HCT116 (cell line): ENCODE measurements around the gene RUNX2. TPM values are rescaled to one million over a fixed set of nuclear protein-coding genes. Genes with fewer than 3 reads are reported as not detected.

Experiments used
- ATAC-seq: fragments of 200-7000 bp; cut with Tn5 transposase; 2 replicates; pipeline ENCODE4 v1.9.1; 2020; ENCODE audit warnings: mild to moderate bottlenecking, moderate library complexity
- BruUV-seq: library from RNA; stranded (reverse); fragments of 400-500 nt; replicated peaks from 2 replicates; lab custom pipeline; 2021; lab: Mats Ljungman, UMichigan
- CTCF ChIA-PET: fragments of 300-600 bp; sonication (Branson Sonifier 250); formaldehyde crosslinking; loops from one replicate; lab custom pipeline; 2021; ENCODE audit warnings: antibody characterized with exemption; lab: Charles Lee
- POLR2A ChIA-PET: fragments of 300-600, 350-600 bp; sonication (Branson Sonifier 250); formaldehyde crosslinking; loops from one replicate; lab custom pipeline; 2021; ENCODE audit warnings: antibody characterized with exemption; lab: Charles Lee
- RAD21 ChIA-PET, 2 experiments: fragments of 300-600 bp; sonication (Branson Sonifier 250); formaldehyde crosslinking; loops; one replicate each; lab custom pipeline; 2023; ENCODE audit warnings: low total read pairs in 2 of 2; ENCODE audit not compliant: uncharacterized antibody in 2 of 2, unreplicated experiment in 2 of 2, low non-redundant PET in 1 of 2; lab: Charles Lee
- DNase-seq: peaks from one replicate; pipeline ENCODE4 v3.0.0-alpha.2; 2010; ENCODE audit warnings: low read depth, low spot score
- H2AFZ ChIP-seq: fragments of 200-600 bp; shearing (Covaris generic), sonication (generic); 2 replicates; pipeline ENCODE4 v1.6.1; 2017; ENCODE audit warnings: low read depth, mixed run types, mixed read lengths, antibody characterized with exemption, low read length; ENCODE audit not compliant: poor library complexity, severe bottlenecking
- H3K27ac ChIP-seq: 2 replicates; pipeline ENCODE4 v1.5.1; 2012; ENCODE audit warnings: low read depth, low read length
- H3K27me3 ChIP-seq: fragments of 200-600 bp; sonication (generic); 2 replicates; pipeline ENCODE4 v1.6.1; 2016; ENCODE audit warnings: mixed run types, low read length, mixed read lengths; ENCODE audit not compliant: insufficient read depth
- H3K36me3 ChIP-seq, 2 experiments: fragments of 200-500 bp in 1 of 2; fragments of 200-600 bp in 1 of 2; sonication (Bioruptor generic) in 1 of 2; sonication (generic) in 1 of 2; 2 replicates each; pipeline versions ENCODE4 v1.5.1 to v1.6.1; 2014 to 2016; ENCODE audit warnings: low read length in 2 of 2, inconsistent platforms in 1 of 2, mixed read lengths in 1 of 2, mixed run types in 1 of 2; ENCODE audit not compliant: insufficient read depth in 2 of 2, control insufficient read depth in 1 of 2
- H3K4me1 ChIP-seq, 2 experiments: fragments of 200-600 bp in 1 of 2; sonication (generic) in 1 of 2; 2 replicates each; pipeline versions ENCODE4 v1.5.1 to v1.6.1; 2012 to 2017; ENCODE audit warnings: low read length in 2 of 2, inconsistent platforms in 1 of 2, mild to moderate bottlenecking in 1 of 2, mixed read lengths in 1 of 2, mixed run types in 1 of 2, moderate library complexity in 1 of 2; ENCODE audit not compliant: insufficient read depth in 2 of 2, control insufficient read depth in 1 of 2
- H3K4me2 ChIP-seq: fragments of 200-600 bp; sonication (generic); 2 replicates; pipeline ENCODE4 v1.6.1; 2017; ENCODE audit warnings: mixed run types, low read length, mixed read lengths
- H3K4me3 ChIP-seq, 2 experiments: fragments of 200-600 bp in 1 of 2; sonication (generic) in 1 of 2; replicated peaks in 1 of 2; 2 replicates each; pipeline ENCODE4 v1.5.1; 2011 to 2016; ENCODE audit warnings: low read length in 2 of 2, control low read depth in 1 of 2, low read depth in 1 of 2, mild to moderate bottlenecking in 1 of 2, mixed read lengths in 1 of 2, mixed run types in 1 of 2
- H3K79me2 ChIP-seq: fragments of 200-600 bp; sonication (generic); 2 replicates; pipeline ENCODE4 v1.6.1; 2017; ENCODE audit warnings: mild to moderate bottlenecking, mixed run types, low read length, moderate library complexity, mixed read lengths; ENCODE audit not compliant: insufficient read depth
- H3K9ac ChIP-seq: fragments of 200-600 bp; sonication (generic); 2 replicates; pipeline ENCODE4 v1.6.1; 2016; ENCODE audit warnings: low read length, mixed read lengths
- H3K9me2 ChIP-seq: fragments of 200-600 bp; sonication (generic), shearing (Covaris generic); 2 replicates; pipeline ENCODE4 v1.6.1; 2017; ENCODE audit warnings: mixed run types, mild to moderate bottlenecking, moderate library complexity; ENCODE audit not compliant: insufficient read depth
- H3K9me3 ChIP-seq, 2 experiments: fragments of 200-500 bp in 1 of 2; fragments of 200-600 bp in 1 of 2; sonication (Bioruptor generic) in 1 of 2; sonication (generic) in 1 of 2; 2 replicates each; pipeline ENCODE4 v1.6.1; 2014 to 2017; ENCODE audit warnings: low read length in 2 of 2, mixed read lengths in 2 of 2, inconsistent platforms in 1 of 2, low read depth in 1 of 2, mild to moderate bottlenecking in 1 of 2, mixed run types in 1 of 2, moderate library complexity in 1 of 2; ENCODE audit not compliant: control insufficient read depth in 1 of 2, insufficient read depth in 1 of 2
- H4K20me1 ChIP-seq: fragments of 200-600 bp; sonication (generic), shearing (Covaris generic); 2 replicates; pipeline ENCODE4 v1.6.1; 2017; ENCODE audit warnings: mixed run types, mild to moderate bottlenecking, moderate library complexity; ENCODE audit not compliant: insufficient read depth
- CBX3 ChIP-seq: IDR thresholded peaks from 2 replicates; pipeline ENCODE4 v1.6.1; 2012; ENCODE audit warnings: low read depth
- CEBPB ChIP-seq: IDR thresholded peaks from 2 replicates; pipeline ENCODE4 v1.6.1; 2012; ENCODE audit warnings: low read depth
- CTCF ChIP-seq, 3 experiments: fragments of 200-600 bp in 1 of 3; sonication (generic) in 1 of 3; IDR thresholded peaks in 2 of 3; conservative IDR thresholded peaks in 1 of 3; 2 replicates each; pipeline ENCODE4 v1.5.1; 2012 to 2017; ENCODE audit warnings: low read depth in 2 of 3, low read length in 2 of 3, antibody characterized with exemption in 1 of 3, borderline replicate concordance in 1 of 3, control low read depth in 1 of 3, mild to moderate bottlenecking in 1 of 3, mixed read lengths in 1 of 3, mixed run types in 1 of 3, moderate library complexity in 1 of 3; ENCODE audit not compliant: insufficient read depth in 1 of 3
- EGR1 ChIP-seq: IDR thresholded peaks from 2 replicates; pipeline ENCODE4 v1.6.1; 2012; ENCODE audit warnings: low read depth
- ELF1 ChIP-seq: IDR thresholded peaks from 2 replicates; pipeline ENCODE4 v1.6.1; 2012; ENCODE audit warnings: low read depth, borderline replicate concordance
- EZH2 ChIP-seq: fragments of 200-600 bp; sonication (generic); IDR thresholded peaks from 2 replicates; pipeline ENCODE4 v1.6.1; 2017; ENCODE audit warnings: antibody characterized with exemption, mixed run types
- MAX ChIP-seq: IDR thresholded peaks from 2 replicates; pipeline ENCODE4 v1.6.1; 2012
- RAD21 ChIP-seq: IDR thresholded peaks from 2 replicates; pipeline ENCODE4 v1.6.1; 2012; ENCODE audit warnings: low read depth, mild to moderate bottlenecking
- SIN3A ChIP-seq: IDR thresholded peaks from 2 replicates; pipeline ENCODE4 v1.6.1; 2012; ENCODE audit warnings: low read depth
- TCF7L2 ChIP-seq: IDR thresholded peaks from 2 replicates; pipeline ENCODE4 v1.7.0; 2011; ENCODE audit warnings: borderline replicate concordance, inconsistent platforms; ENCODE audit not compliant: insufficient read depth, insufficient read length; ENCODE audit errors: extremely low read depth
- ZBTB33 ChIP-seq: IDR thresholded peaks from 2 replicates; pipeline ENCODE4 v1.6.1; 2011; ENCODE audit warnings: mild to moderate bottlenecking, low read length, moderate library complexity; ENCODE audit not compliant: insufficient replicate concordance; ENCODE audit errors: extremely low read depth
- ZNF274 ChIP-seq: fragments of 200-500 bp; sonication (Bioruptor generic); IDR thresholded peaks from 2 replicates; pipeline ENCODE4 v1.6.1; 2014; ENCODE audit warnings: mild to moderate bottlenecking, low read depth, low read length, inconsistent platforms
- intact Hi-C: fragments of 100-400 bp; cut with micrococcal nuclease; formaldehyde crosslinking; loops from 2 replicates; pipeline ENCODE4 v1.10.0; 2022
- total RNA-seq: library from RNA; stranded (reverse); gene quantifications from one replicate; pipeline ENCODE4 v1.2.1, GENCODE V29; 2021; ENCODE audit not compliant: unreplicated experiment

RUNX2 gene
- total RNA-seq, 1 experiment from 2014 or later = 1.1 TPM

GRCh38 chr6:45302832-45303231, 25.3 kb upstream of the RUNX2 start:
- no peaks in the 10 kb centered on the region for H4K20me1 ChIP-seq
- RAD21 ChIA-PET = no interaction called here

More at GRCh38 chr6:45302832-45303231, 25.3 kb upstream of the RUNX2 start:
- no peak for ATAC-seq
- no TSS peak for BruUV-seq
- Histone ChIP-seq H3K36me3 (no peaks in the 10 kb centered on the region), H3K79me2 (no peaks in the 10 kb centered on the region), H3K27me3 (no peaks in the 10 kb centered on the region), H2AFZ (no peak overlapping the region), H3K4me2 (no peak overlapping the region), H3K27ac (no peak overlapping the region), H3K9me2 (no peaks in the 10 kb centered on the region), H3K4me1 (no peaks in the 10 kb centered on the region), H3K9me3 (no peaks in the 10 kb centered on the region), H3K9ac (no peak overlapping the region), H3K4me3 (no peak overlapping the region)
- no peak for DNase-seq
- ChIA-PET POLR2A (no interaction called here), CTCF (no interaction called here)
- intact Hi-C loops = no loop called here
- no peak for TF ChIP-seq CTCF (IDR thresholded peaks at IDR 0.05 in 2 of 3, conservative IDR thresholded peaks at IDR 0.05 in 1 of 3; ENCODE audit: borderline replicate concordance in 1 of 3, insufficient read depth in 1 of 3, low read depth in 2 of 3, low read length in 2 of 3)
- TF ChIP-seq ZBTB33 = no peak
- no peak for TF ChIP-seq ELF1
- no peak for TF ChIP-seq MAX
- no peak for TF ChIP-seq RAD21
- no peak for TF ChIP-seq EGR1
- TF ChIP-seq CEBPB = no peak
- TF ChIP-seq EZH2 = no peak
- TF ChIP-seq SIN3A = no peak
- no peak for TF ChIP-seq ZNF274
- no peak for TF ChIP-seq TCF7L2
- TF ChIP-seq CBX3 = no peak
